GM20431 (cell line): ENCODE data around the gene SIN3B.

Source experiments
- in situ Hi-C: fragments of 300-500 bp; cut with MseI, MboI; formaldehyde crosslinking; loops from one replicate; pipeline ENCODE4 v1.15.0; 2020; ENCODE audit warnings: low sequenced_read_pairs; ENCODE audit not compliant: unreplicated experiment

The SIN3B gene

DNA sequence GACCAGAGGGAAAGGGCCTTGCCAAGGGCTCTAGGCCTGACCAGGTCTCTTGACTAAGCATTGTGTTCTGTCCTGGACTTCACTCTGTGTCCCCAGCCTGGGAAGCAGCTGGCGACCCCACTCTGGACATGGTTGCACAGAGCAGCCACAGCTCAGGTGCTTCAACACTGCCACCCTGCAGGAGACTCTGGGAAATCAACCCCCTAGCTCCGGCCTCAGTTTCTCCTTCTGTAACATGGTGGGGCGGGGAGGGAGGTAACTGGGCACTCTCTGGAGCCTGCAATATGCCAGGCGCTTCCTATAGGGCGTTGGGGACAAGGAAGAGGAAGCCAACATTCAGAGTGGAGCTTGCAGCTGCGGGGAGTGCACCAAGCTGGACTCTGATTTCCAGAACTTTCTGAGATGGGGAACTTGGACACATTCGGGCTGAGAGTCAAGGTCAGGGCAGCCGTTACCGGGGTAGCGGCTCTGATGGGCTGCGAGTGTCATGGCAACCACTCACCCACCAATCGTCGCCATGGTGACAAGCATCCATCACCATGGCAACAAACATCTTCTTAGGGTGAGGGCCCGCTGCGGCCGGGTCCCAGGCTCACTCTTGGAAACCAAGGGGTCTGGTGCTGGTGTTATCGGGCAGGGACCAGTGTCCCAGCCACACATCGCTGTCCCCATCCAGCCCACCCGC is 72.4 kb downstream of the SIN3B start:
- in situ Hi-C loops = no loop called here

DNA sequence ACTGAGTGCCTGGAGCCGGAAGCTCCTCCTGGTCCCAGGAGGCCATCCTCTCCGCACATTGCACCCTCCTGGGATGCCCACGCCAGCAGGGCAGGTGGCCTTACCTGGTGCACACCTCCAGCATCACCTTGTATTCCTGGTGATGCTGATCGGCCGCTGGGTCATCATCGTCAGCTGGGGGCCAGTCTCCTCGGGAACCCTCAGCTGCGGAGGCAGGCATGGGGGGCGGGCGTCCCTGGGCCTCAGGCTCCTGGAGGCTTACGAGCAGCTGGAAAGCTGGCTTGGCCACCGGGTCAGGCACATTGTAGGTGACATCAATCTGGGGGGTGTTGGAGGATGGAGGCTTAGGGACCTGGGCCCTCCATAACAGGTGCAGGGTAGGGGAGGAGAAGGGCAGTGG is 73.3 kb downstream of the SIN3B start:
- in situ Hi-C loops = no loop called here

DNA sequence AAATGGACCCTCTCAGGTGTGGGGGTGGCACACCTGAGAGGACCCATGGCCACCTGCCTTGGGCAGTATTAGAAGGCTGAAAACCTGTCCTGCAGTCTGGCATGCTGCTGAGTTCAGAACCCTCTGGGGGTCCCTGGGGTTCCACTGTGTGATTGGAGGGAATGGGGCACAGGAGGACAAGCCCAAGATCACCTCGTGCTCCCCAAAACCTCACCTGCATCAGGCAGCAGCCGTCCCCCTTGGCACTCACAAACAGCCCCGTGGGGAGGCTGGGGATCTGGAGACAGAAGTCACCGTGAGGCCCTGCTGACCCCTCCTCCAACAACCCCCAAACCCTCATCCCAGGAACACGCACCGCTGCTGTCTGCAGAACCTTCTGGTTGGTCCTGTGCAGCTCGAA is 74.1 kb downstream of the SIN3B start:
- in situ Hi-C loops = no loop called here

DNA sequence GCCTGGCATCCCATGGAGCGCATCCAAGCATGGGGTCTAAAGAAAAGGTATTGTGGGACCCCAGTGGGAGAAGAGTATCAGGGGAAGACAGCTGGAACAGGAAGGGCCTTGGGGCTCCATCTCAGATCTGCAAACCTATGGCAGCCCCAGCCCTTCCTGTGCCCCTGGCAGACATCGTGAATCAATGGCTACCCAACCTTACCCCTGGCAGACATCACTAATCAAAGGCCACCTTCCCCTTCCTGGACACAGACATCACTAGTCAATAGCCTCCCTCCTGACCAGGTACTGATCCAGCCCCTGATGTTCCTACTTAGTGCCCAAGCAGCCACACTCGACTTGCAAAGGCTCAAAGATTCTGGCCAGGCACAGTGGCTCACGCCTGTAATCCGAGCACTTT is 75.4 kb downstream of the SIN3B start:
- in situ Hi-C loops = no loop called here

DNA sequence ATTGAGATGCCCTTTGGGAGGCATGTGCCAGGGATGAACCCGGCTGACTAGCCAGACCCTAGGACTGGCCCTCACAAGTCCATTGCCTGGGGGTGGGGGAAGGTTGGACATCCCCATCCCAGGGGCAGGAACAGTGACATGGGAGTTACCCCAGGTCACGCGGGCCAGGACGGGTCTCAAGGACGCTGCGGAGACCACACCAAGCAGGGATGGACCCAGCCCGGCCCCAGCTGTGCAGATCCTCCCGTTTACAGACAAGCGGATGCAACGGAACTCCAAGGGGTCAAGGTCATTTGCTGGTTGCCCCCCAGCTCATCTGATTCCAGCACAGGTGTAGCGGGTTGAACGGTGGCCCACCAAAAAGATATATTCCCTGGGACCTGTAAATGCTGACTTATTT is 79.6 kb downstream of the SIN3B start:
- in situ Hi-C loops = no loop called here

DNA sequence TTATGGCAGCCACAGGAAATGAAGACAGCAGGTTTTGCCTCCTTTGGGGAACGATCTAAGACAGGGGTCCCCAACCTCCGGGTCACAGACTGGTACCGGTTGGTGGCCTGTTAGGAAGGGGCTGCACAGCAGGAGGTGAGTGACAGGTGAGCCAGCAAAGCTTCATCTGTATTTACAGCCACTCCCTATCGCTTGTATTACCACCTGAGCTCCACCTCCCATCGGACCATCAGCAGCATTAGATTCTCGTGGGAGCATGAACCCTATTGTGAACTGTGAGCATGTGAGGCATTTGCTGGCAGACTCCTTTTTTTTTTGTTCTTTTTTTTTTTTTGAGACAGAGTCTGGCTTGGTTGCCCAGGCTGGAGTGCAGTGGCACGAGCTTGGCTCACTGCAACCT is 81.8 kb downstream of the SIN3B start:
- in situ Hi-C loops = no loop called here

DNA sequence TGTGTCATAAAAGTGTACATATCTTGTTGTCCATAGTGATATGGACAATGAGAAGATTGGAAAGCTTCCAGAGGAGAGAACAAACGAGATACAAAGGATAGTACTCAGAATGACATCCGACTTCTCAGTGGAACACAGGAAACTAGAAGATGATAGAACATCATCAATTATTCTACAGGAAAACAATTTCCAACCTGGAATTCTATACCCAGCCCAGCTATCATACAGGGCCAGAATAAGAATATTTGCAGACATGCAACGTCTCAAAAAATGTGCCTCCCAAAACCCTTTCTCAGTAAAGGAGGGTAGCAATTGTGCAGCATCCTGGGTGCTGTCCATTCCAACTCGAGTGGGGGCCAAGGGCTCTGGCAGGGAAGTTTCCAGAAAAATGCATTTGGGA is 83.6 kb downstream of the SIN3B start:
- in situ Hi-C loops = no loop called here

DNA sequence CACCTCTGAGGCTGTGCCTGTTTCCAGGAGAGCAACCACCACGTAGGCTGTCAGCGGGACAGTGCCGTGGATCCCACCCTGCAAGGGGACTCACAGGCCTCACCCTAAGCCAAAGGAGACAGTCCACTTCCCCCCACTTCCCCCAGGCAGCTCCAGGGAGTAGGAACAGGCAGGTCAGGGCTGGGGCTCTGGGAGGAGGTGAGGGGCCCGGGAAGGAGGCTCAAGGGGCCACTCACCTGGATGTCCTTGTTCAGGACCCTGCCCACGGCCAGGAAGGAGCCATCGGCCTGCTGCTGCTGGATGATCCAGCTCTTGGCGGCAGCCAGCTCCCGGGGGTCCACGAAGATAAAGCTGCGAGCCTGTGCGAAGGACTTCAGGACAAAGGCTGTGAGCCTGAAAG is 85.2 kb downstream of the SIN3B start:
- in situ Hi-C loops = no loop called here

DNA sequence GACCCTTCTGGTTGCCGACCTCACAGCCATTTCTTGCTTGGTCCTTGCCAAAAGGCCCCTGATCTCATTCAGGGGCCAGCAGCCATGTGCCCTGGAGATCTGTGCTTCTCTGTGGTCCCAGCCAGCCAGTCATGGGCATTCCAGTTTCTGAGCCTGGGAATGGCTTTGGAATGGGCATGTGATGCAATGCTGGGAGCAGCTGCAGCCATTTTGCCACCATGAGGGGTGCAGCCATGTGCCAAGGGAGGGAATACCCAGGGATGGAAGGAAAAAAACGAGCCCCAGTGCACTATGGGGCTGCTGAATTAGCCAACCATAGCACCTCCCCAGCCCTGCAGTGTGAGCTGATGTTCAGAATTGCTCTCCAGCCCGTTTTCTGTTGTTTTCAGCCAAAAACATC is 85.9 kb downstream of the SIN3B start:
- in situ Hi-C loops = no loop called here

DNA sequence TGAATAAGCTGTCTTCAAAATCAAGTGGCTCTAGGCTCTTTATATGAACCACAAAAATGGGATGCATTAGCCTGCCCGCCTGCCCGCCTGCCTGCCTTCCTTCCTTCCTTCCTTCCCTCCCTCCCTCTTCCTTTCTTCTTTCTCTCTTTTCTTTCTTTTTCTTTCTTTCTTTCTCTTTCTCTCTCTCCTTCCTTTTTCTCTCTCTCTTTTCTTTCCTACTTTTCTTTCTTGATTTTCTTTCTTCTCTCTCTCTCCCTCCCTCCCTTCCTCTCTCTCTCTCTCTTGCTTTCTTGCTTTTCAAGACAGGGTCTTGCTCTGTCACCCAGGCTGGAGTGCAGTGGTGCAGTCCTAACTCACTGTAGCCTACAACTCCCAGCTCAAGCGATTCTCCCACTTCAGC is 86.5 kb downstream of the SIN3B start:
- in situ Hi-C loops = no loop called here

DNA sequence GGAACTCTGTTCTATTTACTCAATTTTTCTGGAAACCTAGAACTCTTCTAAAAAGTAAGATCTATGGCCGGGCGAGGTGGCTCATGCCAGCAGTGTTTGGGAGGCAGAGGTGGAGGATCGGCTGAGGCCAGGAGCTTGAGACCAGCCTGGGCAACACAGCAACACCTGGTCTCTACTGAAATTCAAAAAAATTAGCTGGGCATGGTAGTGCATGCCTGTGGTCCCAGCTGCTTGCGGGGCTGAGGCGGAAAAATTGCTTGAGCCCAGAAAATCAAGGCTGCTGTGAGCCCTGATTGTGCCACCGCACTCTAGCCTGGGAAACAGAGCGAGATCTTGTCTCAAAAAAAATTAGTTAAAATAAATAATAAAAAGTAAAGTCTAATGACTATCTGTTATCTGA is 88.2 kb downstream of the SIN3B start:
- in situ Hi-C loops = no loop called here

DNA sequence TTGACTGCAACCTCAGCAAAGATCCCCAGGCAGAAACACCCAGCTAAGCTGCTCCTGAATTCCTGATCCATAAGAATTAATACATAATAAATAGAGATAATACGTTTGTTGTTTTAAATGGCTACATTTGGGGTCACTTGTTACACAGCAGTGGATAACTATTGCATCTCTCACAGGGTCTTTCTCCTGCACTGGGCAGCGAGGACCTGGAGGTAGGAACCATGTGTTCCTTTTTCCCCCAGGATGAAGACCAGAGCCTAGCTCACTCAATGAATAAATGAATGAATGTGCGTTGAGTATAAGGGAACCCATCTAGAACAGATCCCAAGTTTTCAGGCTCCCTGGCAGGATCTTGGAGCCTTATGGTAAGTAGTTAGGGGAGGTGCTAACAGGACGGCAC is 90.3 kb downstream of the SIN3B start:
- in situ Hi-C loops = no loop called here

DNA sequence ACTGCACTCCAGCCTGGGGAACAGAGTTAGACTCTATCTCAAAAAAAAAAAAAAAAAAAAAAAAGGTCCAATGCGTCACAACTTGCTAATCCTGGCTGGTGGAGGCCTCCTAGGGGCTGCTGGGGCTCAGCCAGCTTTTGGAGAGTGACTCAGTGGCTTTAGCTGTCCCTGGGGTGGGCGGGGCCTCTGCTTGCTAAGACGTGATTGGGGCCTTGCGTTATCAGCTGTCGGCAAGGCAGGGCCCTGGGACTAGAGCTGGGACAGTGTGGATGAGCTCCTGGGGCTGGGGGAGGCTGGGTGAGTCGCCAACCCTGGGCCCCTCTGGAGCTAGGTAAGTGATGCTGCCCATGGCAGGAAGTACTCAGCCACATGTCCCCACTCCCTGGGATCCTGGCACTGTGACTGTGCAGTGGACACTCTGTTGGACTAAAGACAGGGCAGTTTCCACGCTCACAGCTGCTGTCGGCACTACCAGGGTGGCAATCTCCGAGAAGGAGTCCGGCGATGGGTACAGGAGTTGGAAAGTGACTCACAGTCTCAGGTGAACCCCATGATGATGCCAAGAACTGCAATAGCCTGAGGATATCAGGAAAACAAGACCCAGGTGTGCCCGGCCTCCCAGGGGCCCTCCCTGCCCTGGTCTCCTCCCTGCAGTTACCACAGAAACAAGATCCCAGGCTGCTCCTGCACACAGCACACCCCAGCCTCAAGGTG is 91.8 kb downstream of the SIN3B start:
- in situ Hi-C loops = no loop called here

DNA sequence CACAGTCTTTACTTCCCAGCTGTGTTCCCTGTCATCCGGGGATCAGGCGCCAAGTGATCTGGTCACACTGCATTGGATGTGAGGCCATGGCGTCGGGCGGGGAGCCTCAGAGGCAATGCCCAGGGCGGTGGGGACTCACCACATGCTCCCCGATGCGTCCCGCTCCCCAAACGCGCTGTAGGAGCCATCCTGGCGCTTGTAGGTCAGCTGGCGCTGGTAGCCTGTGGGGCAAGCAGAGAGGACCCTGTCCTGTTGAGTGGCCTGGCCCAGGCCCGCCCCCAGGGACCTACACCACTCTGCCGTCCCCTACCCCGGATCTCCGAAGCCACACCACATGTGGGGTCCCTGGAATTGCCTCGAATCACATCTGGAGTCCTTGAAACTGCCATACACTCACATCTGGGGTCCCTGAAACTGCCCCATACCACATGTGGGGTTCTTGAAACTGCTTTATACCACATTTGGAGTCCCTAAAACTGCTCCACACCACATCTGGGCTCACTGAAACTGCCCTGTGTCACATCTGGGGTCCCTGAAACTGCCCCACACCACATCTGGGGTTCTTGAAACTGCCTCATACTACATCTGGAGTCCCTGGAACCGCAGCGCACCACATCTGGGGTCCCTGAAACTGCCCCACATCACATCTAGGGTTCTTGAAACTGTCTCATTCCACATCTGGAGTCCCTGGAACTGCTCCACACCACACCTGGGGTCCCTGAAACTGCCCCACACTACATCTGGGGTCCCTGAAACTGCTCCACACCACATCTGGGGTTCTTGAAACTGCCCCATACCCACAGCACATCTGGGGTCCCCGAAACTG is 92.8 kb downstream of the SIN3B start:
- in situ Hi-C loops = no loop called here

DNA sequence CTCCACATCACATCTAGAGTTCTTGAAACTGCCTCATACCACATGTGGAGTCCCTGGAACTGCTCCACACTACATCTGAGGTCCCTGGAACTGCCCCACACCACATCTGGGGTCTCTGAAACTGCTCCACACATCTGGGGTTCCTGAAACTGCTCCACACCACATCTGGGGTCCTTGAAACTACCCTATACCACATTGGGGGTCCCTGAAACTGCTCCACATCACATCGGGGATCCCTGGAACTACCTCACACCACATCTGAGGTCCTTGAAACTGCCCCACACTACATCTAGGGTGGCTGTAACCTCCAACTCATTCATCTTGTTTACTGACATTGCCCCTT is 93.4 kb downstream of the SIN3B start:
- in situ Hi-C loops = no loop called here

DNA sequence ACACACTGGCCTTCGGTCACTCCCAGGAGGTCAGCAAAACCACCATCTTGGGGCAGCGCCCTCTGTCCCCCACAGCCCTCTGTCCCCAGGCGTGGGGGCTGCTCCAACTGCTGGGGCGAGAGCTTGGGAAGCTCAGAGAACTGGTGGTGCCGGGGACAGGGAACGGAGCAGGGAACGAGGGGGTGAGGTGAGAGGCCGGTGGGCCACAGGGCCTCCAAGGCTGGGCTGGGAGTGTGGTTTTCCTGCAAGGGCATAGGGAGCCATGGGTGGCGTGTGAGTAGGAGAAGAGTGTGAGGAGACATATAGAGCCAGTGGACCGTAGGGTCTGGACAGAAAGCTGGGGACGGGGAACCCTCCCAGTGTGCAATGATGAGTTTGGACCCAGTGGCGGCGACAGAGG is 93.8 kb downstream of the SIN3B start:
- in situ Hi-C loops = no loop called here

DNA sequence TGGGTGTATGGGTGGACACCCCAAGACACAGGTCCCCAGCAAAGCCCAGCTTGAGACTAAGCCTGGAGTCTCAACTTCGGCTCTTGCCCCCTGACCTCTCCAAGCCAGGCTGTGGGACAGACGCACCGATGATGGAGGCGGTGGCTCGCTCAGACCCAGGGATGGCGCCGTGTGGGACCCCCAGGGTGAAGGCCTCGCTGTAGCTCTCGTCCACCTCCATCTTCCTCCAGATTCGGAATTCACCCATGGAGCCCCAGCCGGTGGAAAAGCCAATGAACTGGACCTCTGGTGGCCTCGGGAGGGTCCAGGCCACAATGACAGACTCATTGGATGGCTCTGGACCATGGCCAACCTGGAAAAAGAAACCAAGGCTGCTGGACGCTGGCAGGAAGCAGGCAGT is 98.7 kb downstream of the SIN3B start:
- in situ Hi-C loops = no loop called here

DNA sequence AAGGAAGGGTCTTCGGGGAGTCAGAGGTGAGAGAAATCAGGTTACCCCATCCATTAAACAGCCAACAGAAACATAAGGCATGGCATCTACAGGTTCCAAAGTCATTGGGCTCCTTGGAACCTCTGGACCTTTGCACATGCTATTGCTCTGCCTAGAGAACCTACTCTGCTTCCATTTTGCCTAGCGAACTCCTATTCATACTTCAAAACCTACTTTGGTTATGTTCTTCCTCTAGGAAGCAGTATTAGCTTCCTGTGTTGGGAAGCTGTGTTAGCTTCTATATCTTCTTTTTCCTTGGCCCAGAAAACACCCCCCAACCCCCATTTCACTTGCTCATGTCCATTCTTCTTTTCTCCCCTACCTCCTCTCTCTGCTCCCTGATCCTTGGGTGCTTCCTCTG is 99.2 kb downstream of the SIN3B start:
- in situ Hi-C loops = no loop called here

DNA sequence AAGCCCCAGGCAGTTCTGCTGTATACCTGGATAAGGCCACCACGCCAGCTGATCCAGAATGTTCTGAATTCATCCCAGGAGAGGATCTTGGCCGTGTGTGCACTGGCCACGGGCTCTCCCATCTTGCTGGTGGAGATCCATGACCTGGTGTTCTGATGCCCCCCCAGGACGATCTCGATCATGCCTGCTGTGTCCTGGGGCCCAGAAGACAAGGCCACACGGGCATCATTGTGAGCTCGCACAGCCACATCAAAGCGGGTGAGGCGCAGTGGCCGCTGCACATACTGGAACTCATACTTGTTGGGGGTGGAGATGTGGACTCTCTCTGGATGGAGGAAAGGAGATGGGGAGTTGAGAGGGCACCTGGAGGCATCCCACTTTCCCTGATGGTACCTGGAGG is 99.7 kb downstream of the SIN3B start:
- in situ Hi-C loops = no loop called here
